MG63 (cell line): ENCODE results near the gene ADCY9. TPM values are rescaled to one million over a fixed set of nuclear protein-coding genes. Genes with fewer than 3 reads are reported as not detected.
"Not testable (repeated sequence)": the region's sequence is repeated elsewhere in the genome, so short reads cannot be mapped to it uniquely, and the experiment has no call there.

Source experiments
- DNase-seq: peaks from one replicate; pipeline ENCODE4 v3.0.0-alpha.2; 2020
- H3K27me3 ChIP-seq: fragments of 250-450 bp; sonication (Bioruptor Pico); 2 replicates; pipeline ENCODE4 v1.5.1; 2020; ENCODE audit warnings: mild to moderate bottlenecking, moderate library complexity
- H3K36me3 ChIP-seq: fragments of 250-450 bp; sonication (Bioruptor Pico); 2 replicates; pipeline ENCODE4 v1.5.1; 2020; ENCODE audit warnings: mild to moderate bottlenecking, moderate library complexity
- H3K4me3 ChIP-seq: fragments of 250-450 bp; sonication (Bioruptor Pico); 2 replicates; pipeline ENCODE4 v1.5.1; 2020; ENCODE audit warnings: mild to moderate bottlenecking, moderate library complexity
- H3K9me3 ChIP-seq: fragments of 250-450 bp; sonication (Bioruptor Pico); 2 replicates; pipeline ENCODE4 v1.5.1; 2020; ENCODE audit warnings: mild to moderate bottlenecking, moderate library complexity
- total RNA-seq: library from RNA; depleted of rRNA; stranded (reverse); fragments of >200 nt; shearing (Covaris generic); gene quantifications from 2 replicates; pipeline ENCODE4 v1.2.3, GENCODE V29; 2014; ENCODE audit warnings: low replicate concordance; rRNA removed

Gene ADCY9
- total RNA-seq = 12.4 and 18.4 TPM in 2 replicates

DNA sequence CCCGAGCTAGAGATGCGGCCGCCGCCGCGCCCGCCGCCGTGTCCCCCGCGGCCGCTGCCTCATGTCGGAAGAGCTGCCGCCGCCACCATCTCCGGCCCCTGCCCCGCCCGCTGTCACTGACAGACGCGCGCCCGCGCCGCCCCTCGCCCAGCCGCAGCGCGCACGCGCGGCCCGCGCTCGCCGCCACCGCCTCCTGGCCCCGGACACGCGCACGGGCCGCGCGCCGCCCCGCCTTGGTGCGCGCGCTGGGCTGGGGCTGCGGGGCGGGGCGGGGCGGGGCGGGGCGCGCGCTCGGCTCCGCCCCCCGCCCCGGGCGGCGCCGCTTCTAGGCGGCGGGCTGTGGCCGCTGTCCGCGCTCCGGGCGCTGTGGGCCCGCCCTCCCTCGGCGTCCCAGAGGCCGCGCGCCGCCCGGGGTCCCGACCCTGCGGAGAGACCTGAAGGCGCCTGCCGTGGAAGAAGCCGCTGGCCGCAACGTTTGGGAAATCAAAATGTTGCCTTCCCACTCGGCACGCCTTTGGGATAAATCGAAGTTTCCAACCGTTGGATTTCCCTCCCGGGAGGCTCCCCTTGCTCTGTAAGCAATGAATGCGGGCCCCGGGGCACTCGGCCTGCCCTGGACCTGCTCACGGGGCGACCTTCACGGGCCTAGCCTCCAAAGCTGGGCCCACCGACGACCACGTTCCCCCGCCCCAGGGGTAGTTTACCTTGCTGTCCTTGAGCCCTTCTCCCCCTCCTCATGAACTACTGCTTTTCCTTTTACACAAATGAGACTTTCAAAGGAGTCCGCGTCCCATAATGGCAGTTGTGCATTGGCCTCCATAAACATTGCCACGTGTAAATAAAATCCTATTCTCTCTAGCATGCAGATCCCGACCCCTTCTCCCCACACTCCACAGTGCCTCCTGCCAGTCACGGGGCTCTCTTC is at the start of gene ADCY9:
Gene ADCY9, minus strand, starts transcription at position 118 of the 925 bp plus-strand sequence. CDS start 1,000 bp downstream, outside the sequence.
- Histone ChIP-seq H3K27me3 (no peaks in the 10 kb centered on the region), H3K36me3 (peaks cover 30% of the 10 kb centered on the region), H3K4me3 (peak within 1 kb of the TSS; percentile 69), H3K9me3 (no peaks in the 10 kb centered on the region)
- peak; percentile 87 for DNase-seq

DNA sequence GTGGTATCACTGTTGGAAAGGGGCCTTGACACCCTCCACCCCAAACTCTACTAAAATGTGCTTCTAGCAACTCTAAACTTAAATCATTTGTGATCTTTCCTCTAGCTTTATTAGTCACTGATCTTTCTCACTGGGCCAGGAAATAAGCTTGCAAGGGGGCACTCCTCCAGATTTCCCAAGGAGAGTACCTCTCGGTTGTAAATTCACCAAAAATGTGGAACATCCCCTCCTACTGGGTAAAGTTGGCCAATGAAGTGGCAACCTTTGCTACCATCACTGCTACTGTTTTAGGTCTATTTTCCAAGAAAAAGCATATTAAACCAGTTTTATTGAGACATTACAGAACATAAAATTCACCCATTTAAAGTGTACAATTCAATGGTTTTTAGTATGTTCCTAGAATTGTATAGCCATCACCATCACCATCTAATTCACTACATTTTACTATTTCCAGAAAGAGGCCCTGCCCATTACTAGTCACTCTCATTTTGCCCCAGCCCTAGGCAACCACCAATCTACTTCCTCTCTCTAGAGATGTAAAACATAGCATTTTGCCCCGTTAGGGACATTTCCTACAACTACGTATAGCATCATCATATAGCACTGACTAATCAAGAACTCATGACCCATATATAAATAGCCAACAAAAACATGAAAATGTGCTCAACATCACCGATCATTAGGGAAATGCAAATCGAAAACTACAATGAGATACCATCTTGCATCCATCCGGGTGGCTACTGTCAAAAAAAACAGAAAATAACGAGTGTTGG is 44.6 kb upstream of the ADCY9 start:
- H3K9me3 ChIP-seq = no peaks in the 10 kb centered on the region
- no peaks in the 10 kb centered on the region for H3K27me3 ChIP-seq
- no peaks in the 10 kb centered on the region for H3K36me3 ChIP-seq
- peak; percentile 38 for DNase-seq
- H3K4me3 ChIP-seq = no peak overlapping the region

DNA sequence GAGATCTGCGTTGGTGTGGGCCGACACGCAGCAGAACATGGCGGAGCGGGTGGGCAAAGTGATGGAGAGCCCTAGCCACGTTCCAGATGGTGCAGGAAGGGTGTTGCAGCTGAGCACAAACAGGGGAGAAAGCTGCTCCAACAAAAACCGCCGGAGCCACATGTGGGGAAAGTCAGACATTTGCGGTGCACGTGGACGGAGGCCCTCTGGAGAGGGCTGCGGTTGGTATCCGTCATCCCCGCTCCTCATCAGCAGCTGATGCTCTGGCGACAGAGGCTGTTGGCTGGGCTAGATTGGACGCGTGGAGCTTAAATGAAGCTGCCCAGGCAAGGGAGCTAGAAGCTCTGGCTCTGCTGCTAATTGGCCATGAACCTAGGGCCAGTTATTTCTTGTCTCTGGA is 43.5 kb upstream of the ADCY9 start:
- DNase-seq = no peak

DNA sequence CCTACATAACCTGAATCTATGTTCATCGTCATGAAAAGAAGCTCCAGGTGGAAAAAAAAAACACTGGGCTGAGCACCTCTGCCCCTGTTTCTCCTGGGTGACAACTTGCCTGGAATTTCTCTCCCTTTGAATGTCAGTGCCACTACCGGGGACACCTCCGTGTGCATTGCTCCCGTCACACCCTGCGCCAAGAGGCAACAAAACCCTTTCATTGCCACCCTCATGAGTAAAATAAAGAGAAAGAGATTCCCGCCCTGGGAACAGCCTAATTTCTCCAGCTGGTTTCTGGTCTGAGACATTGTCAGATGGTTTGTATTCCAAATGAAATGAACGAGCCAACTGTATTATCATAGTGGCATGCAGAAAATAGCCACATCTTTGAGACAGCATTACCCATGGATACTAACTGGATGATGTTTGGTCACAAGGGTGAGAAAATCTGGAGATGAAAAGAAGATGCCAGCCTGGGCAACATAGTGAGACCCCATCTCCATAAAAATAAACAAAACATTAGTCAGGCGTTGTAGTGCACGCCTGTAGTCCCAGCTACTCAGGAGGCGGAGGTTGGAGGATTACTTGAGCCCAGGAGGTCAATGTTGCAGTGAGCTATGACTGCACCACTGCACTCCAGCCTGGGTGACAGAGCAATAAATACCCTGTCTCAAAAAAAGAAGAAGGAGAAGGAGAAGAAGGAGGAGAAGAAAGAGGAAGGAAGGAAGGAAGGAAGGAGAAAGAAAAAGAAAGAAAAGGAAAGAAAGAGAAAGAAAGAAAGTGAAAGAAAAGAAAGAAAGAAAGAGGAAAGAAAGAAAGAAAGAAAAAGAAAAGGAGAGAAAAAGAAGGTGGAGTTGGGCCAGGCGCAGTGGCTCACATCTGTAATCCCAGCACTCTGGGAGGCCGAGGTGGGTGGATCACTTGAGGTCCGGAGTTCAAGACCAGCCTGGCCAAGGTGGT is 42.2 kb upstream of the ADCY9 start:
- Histone ChIP-seq H3K36me3 (no peaks in the 10 kb centered on the region), H3K4me3 (no peak overlapping the region), H3K9me3 (no peaks in the 10 kb centered on the region), H3K27me3 (no peaks in the 10 kb centered on the region)
- DNase-seq = no peak

More for the DNA sequence above, 43.5 kb upstream of the ADCY9 start:
- Histone ChIP-seq H3K27me3 (no peaks in the 10 kb centered on the region), H3K36me3 (no peaks in the 10 kb centered on the region), H3K4me3 (no peak overlapping the region), H3K9me3 (no peaks in the 10 kb centered on the region)

DNA sequence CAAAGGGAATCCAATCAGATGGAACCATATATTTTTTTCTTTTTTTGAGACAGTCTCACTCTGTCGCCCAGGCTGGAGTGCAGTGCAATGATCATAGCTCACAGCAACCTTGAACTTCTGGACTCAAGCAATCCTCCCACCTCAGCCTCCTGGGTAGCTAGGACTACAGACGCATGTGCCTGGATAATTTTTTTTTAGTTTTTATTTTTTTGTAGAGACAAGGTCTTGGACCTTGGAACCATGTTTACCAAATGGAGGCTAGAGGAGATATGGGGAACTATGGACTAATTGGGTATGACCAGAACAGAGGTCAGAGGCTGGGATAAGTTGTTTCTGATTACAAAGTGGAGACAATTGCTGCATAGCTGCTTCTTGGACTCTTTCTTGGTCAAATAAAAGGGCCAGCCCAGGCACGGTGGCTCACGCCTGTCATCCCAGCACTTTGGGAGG is 41.2 kb upstream of the ADCY9 start:
- DNase-seq = no peak
- Histone ChIP-seq H3K36me3 (no peaks in the 10 kb centered on the region), H3K27me3 (no peaks in the 10 kb centered on the region), H3K9me3 (no peaks in the 10 kb centered on the region), H3K4me3 (no peak overlapping the region)

DNA sequence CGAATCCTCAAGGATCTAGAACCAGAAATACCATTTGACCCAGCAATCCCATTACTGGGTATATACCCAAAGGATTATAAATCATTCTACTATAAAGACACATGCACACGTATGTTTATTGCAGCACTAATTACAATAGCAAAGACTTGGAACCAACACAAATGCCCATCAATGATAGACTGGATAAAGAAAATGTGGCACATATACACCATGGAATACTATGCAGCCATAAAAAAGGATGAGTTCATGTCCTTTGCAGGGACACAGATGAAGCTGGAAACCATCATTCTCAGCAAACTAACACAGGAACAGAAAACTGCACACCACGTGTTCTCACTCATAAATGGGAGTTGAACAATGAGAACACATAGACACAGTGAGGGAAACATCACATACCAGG is 40.3 kb upstream of the ADCY9 start:
- H3K27me3 ChIP-seq, H3K9me3 ChIP-seq, H3K36me3 ChIP-seq, H3K4me3 ChIP-seq, DNase-seq: not testable (repeated sequence)

DNA sequence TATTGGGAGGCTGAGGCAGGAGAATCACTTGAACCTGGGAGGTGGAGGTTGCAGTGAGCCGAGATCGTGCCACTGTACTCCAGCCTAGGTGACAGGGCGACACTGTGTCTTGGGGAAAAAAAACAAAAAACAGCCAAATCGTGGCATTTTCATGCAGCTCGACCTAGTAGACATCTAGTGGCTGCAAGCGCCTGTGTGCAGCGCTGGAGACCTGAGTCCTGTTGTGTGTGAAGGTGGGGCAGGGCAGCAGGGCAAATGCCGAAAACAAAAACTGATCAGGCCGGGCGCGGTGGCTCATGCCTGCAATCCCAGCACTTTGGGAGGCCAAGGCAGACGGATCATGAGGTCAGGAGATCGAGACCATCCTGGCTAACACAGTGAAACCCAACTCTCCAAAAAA is 37.1 kb upstream of the ADCY9 start:
- H3K27me3 ChIP-seq, H3K4me3 ChIP-seq, H3K9me3 ChIP-seq, DNase-seq, H3K36me3 ChIP-seq: not testable (repeated sequence)

DNA sequence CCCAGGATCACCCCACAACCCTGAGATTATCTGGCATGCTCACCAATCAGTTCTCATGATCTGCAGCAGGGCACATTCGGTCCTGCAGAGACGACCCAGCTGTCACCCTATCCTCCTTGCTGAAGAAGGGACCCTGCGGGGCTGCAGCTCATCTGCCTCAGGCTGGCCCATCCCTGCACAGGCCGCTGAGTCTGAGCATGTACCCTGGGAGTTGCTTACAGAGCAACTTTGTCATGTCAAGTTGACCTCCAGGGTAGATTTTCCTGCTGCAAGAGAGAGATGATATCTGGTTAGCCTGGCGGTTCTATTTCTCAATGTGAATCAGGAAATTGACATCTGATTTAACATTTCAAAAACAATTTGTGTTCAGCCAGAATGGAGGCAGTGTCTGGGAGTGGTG is 36.0 kb upstream of the ADCY9 start:
- Histone ChIP-seq H3K4me3 (no peak overlapping the region), H3K9me3 (no peaks in the 10 kb centered on the region), H3K27me3 (no peaks in the 10 kb centered on the region), H3K36me3 (no peaks in the 10 kb centered on the region)
- no peak for DNase-seq

DNA sequence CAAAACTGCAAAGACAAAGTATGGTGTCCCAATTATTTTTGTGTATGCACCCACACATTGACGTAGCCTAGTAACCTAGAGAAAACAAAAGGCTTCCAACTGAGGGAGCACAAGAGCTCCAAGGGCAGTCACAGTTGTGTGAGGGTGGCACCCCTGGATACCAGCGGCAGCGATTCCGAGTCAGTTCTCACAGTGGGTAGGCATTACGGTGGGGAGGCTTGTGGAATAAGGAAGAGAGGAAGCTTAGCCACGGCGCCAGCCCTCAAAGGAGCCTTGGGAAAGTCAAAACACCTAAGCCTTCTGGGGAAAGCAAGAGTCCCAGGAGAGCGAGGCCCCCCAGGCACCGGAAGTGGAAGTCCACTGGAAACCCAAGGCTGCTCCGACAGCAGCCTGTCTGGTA is 31.0 kb upstream of the ADCY9 start:
- Histone ChIP-seq H3K27me3 (no peaks in the 10 kb centered on the region), H3K36me3 (no peaks in the 10 kb centered on the region), H3K9me3 (no peaks in the 10 kb centered on the region), H3K4me3 (no peak overlapping the region)
- no peak for DNase-seq

DNA sequence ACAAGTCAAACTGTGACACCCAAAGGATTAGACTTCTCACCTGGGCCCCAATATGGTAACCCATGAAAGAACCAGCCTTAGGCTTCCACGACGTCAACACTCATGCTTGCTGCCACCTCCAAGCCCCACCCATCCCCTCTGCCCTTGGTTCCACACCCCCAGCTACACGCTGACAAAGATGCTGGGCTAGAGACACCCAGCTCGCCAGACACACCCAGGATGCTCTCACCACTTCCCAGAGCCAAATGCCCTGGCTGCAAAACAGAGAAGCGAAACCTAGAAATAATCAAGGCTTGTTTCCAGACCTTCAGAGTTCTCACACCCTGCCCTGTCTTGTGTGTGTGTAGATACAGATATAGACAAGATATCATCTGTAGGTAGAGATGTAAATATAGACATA is 26.0 kb upstream of the ADCY9 start:
- no peak for DNase-seq
- no peaks in the 10 kb centered on the region; the same call in 1 of the 2 replicates for H3K9me3 ChIP-seq
- H3K4me3 ChIP-seq = no peak overlapping the region

DNA sequence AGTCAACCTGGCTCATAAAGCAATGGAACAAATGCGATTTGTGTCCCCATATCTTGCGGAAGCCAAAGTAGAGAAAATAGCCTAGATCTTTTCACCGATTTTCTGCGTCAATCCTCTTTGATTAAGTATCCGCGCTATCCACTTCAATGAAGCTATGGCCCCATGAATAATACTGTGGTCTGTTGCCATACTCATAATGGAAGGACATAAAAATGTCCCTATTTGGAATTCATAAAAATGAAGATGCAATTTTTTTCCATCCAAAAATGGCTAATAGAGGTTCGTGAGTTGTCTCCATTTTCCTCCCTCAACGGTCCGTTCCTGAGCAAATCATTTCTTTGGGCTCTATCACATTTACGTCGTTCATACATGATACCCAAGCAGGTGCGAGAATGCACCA is 25.4 kb upstream of the ADCY9 start:
- Histone ChIP-seq H3K9me3 (no peaks in the 10 kb centered on the region; the same call in 1 of the 2 replicates), H3K4me3 (no peak overlapping the region), H3K27me3 (no peaks in the 10 kb centered on the region), H3K36me3 (no peaks in the 10 kb centered on the region)
- DNase-seq = no peak

More for the DNA sequence above, 26.0 kb upstream of the ADCY9 start:
- Histone ChIP-seq H3K27me3 (no peaks in the 10 kb centered on the region), H3K36me3 (no peaks in the 10 kb centered on the region)

DNA sequence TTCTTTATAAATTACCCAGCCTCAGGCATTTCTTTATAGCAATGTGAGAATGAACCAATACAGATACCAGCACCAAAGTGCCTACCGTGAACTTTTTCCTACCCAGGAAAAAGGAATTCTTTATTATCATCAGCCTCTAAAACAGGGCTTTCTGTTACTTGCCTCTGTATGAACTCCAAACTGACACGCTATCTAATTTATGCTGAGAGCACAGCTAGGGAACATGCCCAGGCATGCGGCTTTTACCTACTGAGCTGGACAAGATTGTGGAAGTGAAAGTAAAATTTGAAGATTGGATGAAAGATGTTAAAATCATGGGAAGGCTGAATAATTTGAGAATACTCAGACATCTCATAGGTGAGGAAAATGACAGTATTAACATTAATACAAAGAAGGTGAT is 24.4 kb upstream of the ADCY9 start:
- H3K4me3 ChIP-seq = no peak overlapping the region
- H3K9me3 ChIP-seq = no peaks in the 10 kb centered on the region; the same call in 1 of the 2 replicates
- no peaks in the 10 kb centered on the region for H3K27me3 ChIP-seq
- no peaks in the 10 kb centered on the region for H3K36me3 ChIP-seq
- no peak for DNase-seq

DNA sequence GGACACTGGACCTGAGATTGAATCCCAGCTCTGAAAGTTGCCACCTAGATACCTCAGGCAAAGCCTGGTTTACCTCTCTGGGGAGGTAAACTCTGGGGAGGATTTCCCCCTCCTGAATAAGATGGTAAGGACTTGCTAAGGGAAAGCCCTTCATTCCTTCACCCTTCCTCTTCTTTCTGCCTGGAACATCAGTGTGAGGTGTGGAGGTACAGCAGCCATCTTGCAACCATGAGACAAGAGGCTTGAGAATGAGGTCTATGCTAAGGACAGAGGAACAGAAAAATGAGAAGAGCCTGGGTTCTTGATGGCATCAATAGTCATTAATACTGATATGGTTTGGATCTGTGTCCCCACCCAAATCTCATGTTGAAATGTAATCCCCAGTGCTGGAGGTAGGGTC is 23.7 kb upstream of the ADCY9 start:
- H3K9me3 ChIP-seq = no peaks in the 10 kb centered on the region; the same call in 1 of the 2 replicates
- no peaks in the 10 kb centered on the region for H3K27me3 ChIP-seq
- no peak for DNase-seq
- no peak overlapping the region for H3K4me3 ChIP-seq
- H3K36me3 ChIP-seq = no peaks in the 10 kb centered on the region

DNA sequence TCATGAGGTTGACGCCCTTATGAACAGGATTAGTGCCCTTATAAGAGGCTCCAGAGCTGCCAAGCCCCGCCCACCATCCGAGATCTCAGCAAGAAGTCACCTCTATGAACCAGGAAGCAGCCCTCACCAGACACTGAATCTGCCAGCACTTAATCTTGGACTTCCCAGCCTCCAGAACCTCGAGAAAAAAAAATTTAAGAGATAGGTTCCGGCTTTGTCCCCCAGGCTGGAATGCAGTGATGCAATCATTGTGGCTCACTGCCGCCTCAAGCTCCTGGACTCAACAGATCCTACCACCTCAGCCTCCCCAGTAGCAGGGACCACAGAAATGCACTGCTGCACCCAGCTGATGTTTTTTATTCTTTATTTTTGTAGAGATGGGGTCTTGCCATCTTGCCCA is 22.5 kb upstream of the ADCY9 start:
- Histone ChIP-seq H3K4me3 (no peak overlapping the region), H3K36me3 (no peaks in the 10 kb centered on the region), H3K27me3 (no peaks in the 10 kb centered on the region), H3K9me3 (no peaks in the 10 kb centered on the region; the same call in 1 of the 2 replicates)
- DNase-seq = no peak

DNA sequence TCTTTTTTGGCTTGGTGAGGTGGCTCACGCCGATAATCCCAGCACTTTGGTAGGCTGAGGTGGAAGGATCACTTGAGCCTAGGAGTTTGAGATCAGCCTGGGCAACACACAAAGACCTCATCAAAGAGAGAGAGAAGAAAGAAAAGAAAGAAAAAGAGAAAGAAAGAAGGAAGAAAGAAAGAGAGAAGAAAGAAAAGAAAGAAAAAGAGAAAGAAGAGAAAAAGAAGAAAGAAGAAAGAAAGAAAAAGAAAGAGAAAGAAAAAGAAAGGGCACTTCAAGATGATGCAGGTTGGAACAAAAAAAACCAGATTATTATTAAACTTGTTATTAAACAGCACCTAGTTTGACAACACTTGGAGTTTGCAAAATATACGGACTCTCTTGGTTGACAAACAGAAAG is 21.2 kb upstream of the ADCY9 start:
- DNase-seq = no peak
- H3K27me3 ChIP-seq = no peaks in the 10 kb centered on the region
- no peaks in the 10 kb centered on the region for H3K36me3 ChIP-seq
- no peak overlapping the region for H3K4me3 ChIP-seq
- H3K9me3 ChIP-seq = no peaks in the 10 kb centered on the region; the same call in 1 of the 2 replicates

DNA sequence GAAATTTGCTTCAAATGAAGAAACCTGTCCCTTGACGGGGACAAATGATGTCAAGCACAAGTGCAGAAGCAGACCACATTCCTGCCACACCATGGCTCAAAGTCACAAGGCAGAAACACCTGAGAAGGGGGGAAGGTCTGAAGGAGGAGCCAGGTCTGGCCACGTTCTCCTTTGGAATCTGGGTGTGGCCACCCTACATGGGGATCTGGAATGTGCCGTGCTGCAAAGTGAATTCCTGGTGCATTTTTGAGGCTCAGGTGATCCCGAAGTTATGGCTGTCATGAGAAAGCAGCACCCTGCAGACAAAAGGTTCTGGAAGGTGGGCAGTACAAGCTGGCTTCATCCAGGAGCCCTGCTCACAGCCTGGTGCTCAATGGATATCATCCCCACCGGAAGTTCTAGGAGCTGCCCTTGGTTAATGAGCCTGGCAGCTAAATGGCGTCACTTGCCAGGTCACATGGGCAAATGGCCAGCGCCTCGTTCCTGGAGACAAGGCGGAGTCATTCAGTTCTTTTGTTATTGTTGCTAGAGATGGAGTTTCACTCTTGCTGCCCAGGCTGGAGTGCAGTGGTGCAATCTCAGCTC is 20.1 kb upstream of the ADCY9 start:
- Histone ChIP-seq H3K9me3 (no peaks in the 10 kb centered on the region; the same call in 1 of the 2 replicates), H3K4me3 (no peak overlapping the region), H3K27me3 (no peaks in the 10 kb centered on the region), H3K36me3 (no peaks in the 10 kb centered on the region)
- no peak for DNase-seq
